Measurements from ENCODE around the gene APPBP2. TPM values are rescaled to one million over a fixed set of nuclear protein-coding genes. Genes with fewer than 3 reads are reported as not detected.

The APPBP2 gene
- total RNA-seq, 1 experiment from 2014 or later, result 25.8 TPM

GRCh38 chr17:60493847-60494321 lies 32.2 kb downstream of the APPBP2 start:
- ChIA-PET POLR2A (no interaction called here), CTCF (no interaction called here)
- H3K4me1 ChIP-seq (ENCODE audit: control insufficient read depth, insufficient read depth, low read length), result no peaks in the 10 kb centered on the region
- no peak overlapping the region for H3K4me3 ChIP-seq (ENCODE audit: low read depth in 2 of 2, low read length in 2 of 2)
- no peak overlapping the region for H3K27ac ChIP-seq (ENCODE audit: low read length)
- peaks cover 2% of the 10 kb centered on the region; the same call in 1 of the 2 replicates for H3K36me3 ChIP-seq (ENCODE audit: control insufficient read depth, insufficient read depth, low read length)
- intact Hi-C loops (cut with micrococcal nuclease; ENCODE audit: unreplicated experiment), result no loop called here
- no peaks in the 10 kb centered on the region for H3K27me3 ChIP-seq (ENCODE audit: control insufficient read depth, insufficient read depth, low read length)
- H3K9me3 ChIP-seq (ENCODE audit: control insufficient read depth, insufficient read depth, low read depth, low read length), result no peaks in the 10 kb centered on the region; the same call in 1 of the 2 replicates
- TF ChIP-seq POLR2AphosphoS5 (IDR thresholded peaks at IDR 0.05; ENCODE audit: low read depth, low read length) (no peak), TCF7L2 (IDR thresholded peaks at IDR 0.05; ENCODE audit: low read depth, low read length) (no peak), REST (IDR thresholded peaks at IDR 0.05; ENCODE audit: insufficient read depth in 1 of 2, low read depth in 2 of 2, low read length in 1 of 2) (no peak), SIN3A (IDR thresholded peaks at IDR 0.05; ENCODE audit: borderline replicate concordance, insufficient read depth, low read depth, low read length) (no peak)
- TF ChIP-seq, protein P1, sequence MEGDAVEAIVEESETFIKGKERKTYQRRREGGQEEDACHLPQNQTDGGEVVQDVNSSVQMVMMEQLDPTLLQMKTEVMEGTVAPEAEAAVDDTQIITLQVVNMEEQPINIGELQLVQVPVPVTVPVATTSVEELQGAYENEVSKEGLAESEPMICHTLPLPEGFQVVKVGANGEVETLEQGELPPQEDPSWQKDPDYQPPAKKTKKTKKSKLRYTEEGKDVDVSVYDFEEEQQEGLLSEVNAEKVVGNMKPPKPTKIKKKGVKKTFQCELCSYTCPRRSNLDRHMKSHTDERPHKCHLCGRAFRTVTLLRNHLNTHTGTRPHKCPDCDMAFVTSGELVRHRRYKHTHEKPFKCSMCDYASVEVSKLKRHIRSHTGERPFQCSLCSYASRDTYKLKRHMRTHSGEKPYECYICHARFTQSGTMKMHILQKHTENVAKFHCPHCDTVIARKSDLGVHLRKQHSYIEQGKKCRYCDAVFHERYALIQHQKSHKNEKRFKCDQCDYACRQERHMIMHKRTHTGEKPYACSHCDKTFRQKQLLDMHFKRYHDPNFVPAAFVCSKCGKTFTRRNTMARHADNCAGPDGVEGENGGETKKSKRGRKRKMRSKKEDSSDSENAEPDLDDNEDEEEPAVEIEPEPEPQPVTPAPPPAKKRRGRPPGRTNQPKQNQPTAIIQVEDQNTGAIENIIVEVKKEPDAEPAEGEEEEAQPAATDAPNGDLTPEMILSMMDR (IDR thresholded peaks at IDR 0.05), result no peak
- no TSS peak for BruUV-seq (replicated peaks)
- in situ Hi-C loops (cut with HindIII; ENCODE audit: low pct_unique_long_range_greater_than_20kb, low sequenced_read_pairs), result no loop called here
- no peak for DNase-seq (ENCODE audit: low read depth, low spot score)
- ATAC-seq, result no peak

DNA sequence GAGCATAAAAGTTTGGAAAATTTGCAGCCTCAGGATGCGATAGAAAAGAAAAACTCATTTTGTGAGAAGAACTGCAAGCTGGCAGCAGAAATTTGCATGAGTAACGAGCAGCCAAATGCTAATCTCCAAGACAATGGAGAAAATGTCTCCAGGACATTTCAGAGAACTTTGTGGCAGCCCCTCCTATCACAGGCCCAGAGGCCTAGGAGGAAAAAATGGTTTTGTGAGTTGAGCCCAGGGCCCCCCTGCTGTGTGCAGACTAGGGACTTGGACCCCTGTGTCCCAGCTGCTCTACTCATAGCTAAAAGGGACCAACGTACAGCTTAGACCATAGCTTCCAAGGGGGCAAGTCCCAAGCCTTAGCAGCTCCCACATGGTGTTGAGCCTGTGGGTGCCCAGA lies 34.3 kb downstream of the APPBP2 start:
- in situ Hi-C loops (cut with HindIII; ENCODE audit: low pct_unique_long_range_greater_than_20kb, low sequenced_read_pairs), result no loop called here

More for the DNA sequence above, 34.3 kb downstream of the APPBP2 start:
- BruUV-seq (replicated peaks), result no TSS peak
- Histone ChIP-seq H3K36me3 (ENCODE audit: control insufficient read depth, insufficient read depth, low read length) (peaks cover 2% of the 10 kb centered on the region; the same call in 1 of the 2 replicates), H3K9me3 (ENCODE audit: control insufficient read depth, insufficient read depth, low read depth, low read length) (no peaks in the 10 kb centered on the region; the same call in 1 of the 2 replicates), H3K4me3 (ENCODE audit: low read depth in 2 of 2, low read length in 2 of 2) (no peak overlapping the region), H3K27me3 (ENCODE audit: control insufficient read depth, insufficient read depth, low read length) (no peaks in the 10 kb centered on the region), H3K4me1 (ENCODE audit: control insufficient read depth, insufficient read depth, low read length) (no peaks in the 10 kb centered on the region), H3K27ac (ENCODE audit: low read length) (no peak overlapping the region)
- DNase-seq (ENCODE audit: low read depth, low spot score) (no peak), ATAC-seq (no peak)
- CTCF ChIA-PET, result no interaction called here
- TF ChIP-seq, protein P1 (IDR thresholded peaks at IDR 0.05), result no peak
- TF ChIP-seq REST (IDR thresholded peaks at IDR 0.05; ENCODE audit: insufficient read depth in 1 of 2, low read depth in 2 of 2, low read length in 1 of 2), result no peak
- TF ChIP-seq TCF7L2 (IDR thresholded peaks at IDR 0.05; ENCODE audit: low read depth, low read length), result no peak
- no peak for TF ChIP-seq SIN3A (IDR thresholded peaks at IDR 0.05; ENCODE audit: borderline replicate concordance, insufficient read depth, low read depth, low read length)
- no peak for TF ChIP-seq POLR2AphosphoS5 (IDR thresholded peaks at IDR 0.05; ENCODE audit: low read depth, low read length)
- intact Hi-C loops (cut with micrococcal nuclease; ENCODE audit: unreplicated experiment), result no loop called here
- POLR2A ChIA-PET, result no interaction called here
